BLaER1 treated with 17β-estradiol and CSF1 and Interleukin-3, amounts not matched to agents 10 nM and 100 nM (cell line): Measurements from ENCODE around the gene HLA-F.

Source experiments
- H3K27ac ChIP-seq, 11 experiments: shearing (Covaris generic); formaldehyde crosslinking; 2 replicates each; pipeline ENCODE4 v1.8.1; 2022
- H3K27me3 ChIP-seq, 11 experiments: shearing (Covaris generic); formaldehyde crosslinking; 2 replicates each; pipeline ENCODE4 v1.8.1; 2022
- H3K36me3 ChIP-seq, 11 experiments: shearing (Covaris generic); formaldehyde crosslinking; 2 replicates each; pipeline ENCODE4 v1.8.1; 2022
- H3K4me1 ChIP-seq, 10 experiments: shearing (Covaris generic); formaldehyde crosslinking; 2 replicates each; pipeline ENCODE4 v1.8.1; 2022
- H3K4me2 ChIP-seq, 11 experiments: shearing (Covaris generic); formaldehyde crosslinking; 2 replicates each; pipeline ENCODE4 v1.8.1; 2022
- H3K4me3 ChIP-seq, 10 experiments: shearing (Covaris generic); formaldehyde crosslinking; 2 replicates each; pipeline ENCODE4 v1.8.1; 2022
- H3K9ac ChIP-seq, 11 experiments: shearing (Covaris generic); formaldehyde crosslinking; 2 replicates each; pipeline ENCODE4 v1.8.1; 2022
- H3K9me3 ChIP-seq, 11 experiments: shearing (Covaris generic); formaldehyde crosslinking; replicated peaks in 1 of 11; 2 replicates each; pipeline ENCODE4 v1.8.1; 2022
- H4K20me1 ChIP-seq, 11 experiments: shearing (Covaris generic); formaldehyde crosslinking; 2 replicates each; pipeline ENCODE4 v1.8.1; 2022
- Cebpa-rat ChIP-seq, 11 experiments: shearing (Covaris generic); IDR thresholded peaks; 2 replicates each; pipeline ENCODE4 v1.8.1; 2022

The HLA-F gene

DNA sequence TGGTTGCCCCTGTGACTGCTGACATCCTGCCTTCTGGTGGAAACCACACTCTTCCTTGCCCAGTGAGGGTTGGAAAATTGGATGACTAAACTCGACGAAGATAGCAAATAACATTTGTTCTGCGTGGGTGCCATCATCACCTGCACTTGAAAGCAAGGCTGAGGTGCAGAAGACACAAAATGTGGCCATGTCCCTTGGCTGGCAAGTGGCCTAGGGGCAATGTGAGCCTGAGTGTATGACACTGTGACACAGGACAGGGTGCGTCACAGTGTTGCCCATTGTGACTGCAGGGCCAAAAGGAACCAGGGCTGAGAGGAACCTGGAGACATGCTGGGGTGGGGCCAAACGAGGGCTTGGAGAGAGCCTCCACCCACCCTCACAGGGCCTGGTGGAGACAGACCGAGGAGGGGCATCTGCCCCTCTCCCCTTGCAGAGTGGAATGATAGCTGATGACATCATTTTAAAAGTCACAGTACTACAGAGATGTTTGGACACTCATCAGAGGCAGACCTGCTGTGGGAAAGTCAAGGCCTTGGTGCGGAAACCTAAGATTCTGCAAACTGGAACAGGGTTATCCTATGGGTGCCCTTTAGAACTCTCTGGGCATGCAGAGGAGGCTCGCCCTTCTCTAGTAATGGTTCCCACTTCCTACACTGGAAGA, 12.8 kb upstream of the HLA-F start:
- no peaks in the 10 kb centered on the region for H3K9me3 ChIP-seq
- no peak overlapping the region for H3K27ac ChIP-seq
- no peaks in the 10 kb centered on the region for H3K36me3 ChIP-seq
- TF ChIP-seq Cebpa-rat (IDR thresholded peaks at IDR 0.05), result no peak
- no peak overlapping the region for H3K9ac ChIP-seq
- H3K4me3 ChIP-seq, result no peak overlapping the region
- H4K20me1 ChIP-seq, result no peaks in the 10 kb centered on the region
- peak overlapping the region; percentile 3 to 95 (median 92); a peak in 19 of 22 replicates for H3K4me2 ChIP-seq
- H3K4me1 ChIP-seq, result peaks cover 19 to 31% (median 29%) of the 10 kb centered on the region in 10 experiments
- 0 out of 22 replicates have a peak, but pooled peaks cover 0 to 4% (median 0%) of the 10 kb centered on the region in 11 experiments for H3K27me3 ChIP-seq

DNA sequence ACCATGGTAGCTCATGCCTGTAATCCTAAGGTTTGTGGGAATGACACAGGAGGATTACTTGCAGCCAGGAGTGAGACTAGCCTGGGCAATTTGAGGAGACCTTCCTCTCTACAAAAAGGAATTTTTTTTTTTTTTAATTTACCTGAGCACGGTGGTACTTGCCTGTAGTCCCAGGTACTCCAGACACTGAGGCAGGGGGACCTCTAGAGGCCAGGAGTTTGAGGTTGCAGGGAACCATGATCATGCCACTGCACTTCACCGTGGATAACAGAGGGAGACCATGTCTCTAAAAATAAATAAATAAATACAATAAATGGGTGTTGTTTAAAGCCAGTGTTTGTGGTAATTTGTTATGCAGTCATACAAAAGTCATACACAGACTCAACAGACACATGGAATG, 2.4 kb upstream of the HLA-F start:
- peaks cover 0 to 9% (median 0%) of the 10 kb centered on the region in 11 experiments; a peak in 1 of 22 replicates for H3K9me3 ChIP-seq
- no peak overlapping the region for H3K9ac ChIP-seq
- peaks cover 16 to 44% (median 31%) of the 10 kb centered on the region in 11 experiments for H3K27me3 ChIP-seq
- H3K27ac ChIP-seq, result no peak overlapping the region
- H3K4me2 ChIP-seq, result no peak overlapping the region
- peaks cover 0 to 19% (median 5%) of the 10 kb centered on the region in 10 experiments; a peak in 9 of 20 replicates for H3K4me1 ChIP-seq
- no peak for TF ChIP-seq Cebpa-rat (IDR thresholded peaks at IDR 0.05)
- H3K4me3 ChIP-seq, result no peak overlapping the region
- peaks cover 0 to 12% (median 6%) of the 10 kb centered on the region in 11 experiments; a peak in 11 of 22 replicates for H3K36me3 ChIP-seq
- H4K20me1 ChIP-seq, result peaks cover 0 to 18% (median 14%) of the 10 kb centered on the region in 11 experiments; a peak in 10 of 22 replicates

DNA sequence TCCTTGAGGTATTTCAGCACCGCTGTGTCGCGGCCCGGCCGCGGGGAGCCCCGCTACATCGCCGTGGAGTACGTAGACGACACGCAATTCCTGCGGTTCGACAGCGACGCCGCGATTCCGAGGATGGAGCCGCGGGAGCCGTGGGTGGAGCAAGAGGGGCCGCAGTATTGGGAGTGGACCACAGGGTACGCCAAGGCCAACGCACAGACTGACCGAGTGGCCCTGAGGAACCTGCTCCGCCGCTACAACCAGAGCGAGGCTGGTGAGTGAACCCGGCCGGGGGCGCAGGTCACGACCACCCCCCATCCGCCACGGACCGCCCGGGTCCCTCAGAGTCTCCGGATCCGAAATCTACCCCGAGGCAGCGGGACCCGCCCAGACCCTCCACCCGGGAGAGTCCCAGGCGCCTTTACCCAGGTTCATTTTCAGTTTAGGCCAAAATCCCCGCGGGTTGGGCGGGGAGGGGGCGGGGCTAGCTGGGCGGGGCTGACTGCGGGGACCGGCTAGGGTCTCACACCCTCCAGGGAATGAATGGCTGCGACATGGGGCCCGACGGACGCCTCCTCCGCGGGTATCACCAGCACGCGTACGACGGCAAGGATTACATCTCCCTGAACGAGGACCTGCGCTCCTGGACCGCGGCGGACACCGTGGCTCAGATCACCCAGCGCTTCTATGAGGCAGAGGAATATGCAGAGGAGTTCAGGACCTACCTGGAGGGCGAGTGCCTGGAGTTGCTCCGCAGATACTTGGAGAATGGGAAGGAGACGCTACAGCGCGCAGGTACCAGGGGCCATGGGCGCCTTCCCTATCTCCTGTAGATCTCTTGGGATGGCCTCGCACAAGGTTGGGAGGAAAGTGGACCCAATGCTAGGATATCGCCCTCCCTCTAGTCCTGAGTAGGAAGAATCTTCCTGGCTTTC, 693 bp downstream of the HLA-F start:
- Histone ChIP-seq H3K9ac (peak overlapping the region; percentile 73 to 82 (median 80)), H3K36me3 (peaks cover 0 to 34% (median 13%) of the 10 kb centered on the region in 11 experiments; a peak in 14 of 22 replicates), H4K20me1 (peaks cover 0 to 27% (median 16%) of the 10 kb centered on the region in 11 experiments; a peak in 10 of 22 replicates), H3K4me2 (peak overlapping the region; percentile 82 to 93 (median 91)), H3K27ac (peak overlapping the region; percentile 57 to 76 (median 70); a peak in 21 of 22 replicates), H3K4me1 (peaks cover 0 to 19% (median 5%) of the 10 kb centered on the region in 10 experiments; a peak in 9 of 20 replicates), H3K9me3 (peaks cover 0 to 9% (median 0%) of the 10 kb centered on the region in 11 experiments; a peak in 1 of 22 replicates), H3K4me3 (peak overlapping the region; percentile 66 to 83 (median 80)), H3K27me3 (peaks cover 16 to 44% (median 31%) of the 10 kb centered on the region in 11 experiments)
- no peak for TF ChIP-seq Cebpa-rat (IDR thresholded peaks at IDR 0.05)

DNA sequence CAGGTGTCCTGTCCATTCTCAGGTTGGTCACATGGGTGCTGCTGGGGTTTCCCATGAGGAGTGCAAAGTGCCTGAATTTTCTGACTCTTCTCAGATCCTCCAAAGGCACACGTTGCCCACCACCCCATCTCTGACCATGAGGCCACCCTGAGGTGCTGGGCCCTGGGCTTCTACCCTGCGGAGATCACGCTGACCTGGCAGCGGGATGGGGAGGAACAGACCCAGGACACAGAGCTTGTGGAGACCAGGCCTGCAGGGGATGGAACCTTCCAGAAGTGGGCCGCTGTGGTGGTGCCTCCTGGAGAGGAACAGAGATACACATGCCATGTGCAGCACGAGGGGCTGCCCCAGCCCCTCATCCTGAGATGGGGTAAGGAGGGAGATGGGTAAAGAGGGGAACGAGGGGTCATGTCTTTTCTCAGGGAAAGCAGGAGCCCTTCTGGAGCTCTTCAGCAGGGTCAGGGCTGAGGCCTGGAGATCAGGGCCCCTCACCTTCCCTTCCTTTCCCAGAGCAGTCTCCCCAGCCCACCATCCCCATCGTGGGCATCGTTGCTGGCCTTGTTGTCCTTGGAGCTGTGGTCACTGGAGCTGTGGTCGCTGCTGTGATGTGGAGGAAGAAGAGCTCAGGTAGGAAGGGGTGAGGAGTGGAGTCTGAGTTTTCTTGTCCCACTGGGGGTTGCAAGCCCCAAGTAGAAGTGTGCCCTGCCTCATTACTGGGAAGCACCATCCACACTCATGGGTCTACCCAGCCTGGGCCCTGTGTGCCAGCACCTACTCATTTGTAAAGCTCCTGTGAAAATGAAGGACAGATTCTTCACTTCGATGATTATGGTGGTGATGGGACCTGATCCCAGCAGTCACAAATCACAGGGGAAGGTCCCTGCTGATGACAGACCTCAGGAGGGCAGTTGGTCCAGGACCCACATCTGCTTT, 2.0 kb downstream of the HLA-F start:
- Histone ChIP-seq H3K4me3 (peak overlapping the region in 3 of 10 experiments; percentile 78 to 83 (median 83); a peak in 2 of 20 replicates), H3K4me2 (peak overlapping the region in 9 of 11 experiments; percentile 82 to 93 (median 91); a peak in 11 of 22 replicates), H3K4me1 (peaks cover 0 to 19% (median 5%) of the 10 kb centered on the region in 10 experiments; a peak in 9 of 20 replicates), H3K27ac (no peak overlapping the region), H4K20me1 (peaks cover 0 to 27% (median 16%) of the 10 kb centered on the region in 11 experiments; a peak in 10 of 22 replicates), H3K9me3 (peaks cover 0 to 9% (median 0%) of the 10 kb centered on the region in 11 experiments; a peak in 1 of 22 replicates), H3K36me3 (peaks cover 0 to 34% (median 13%) of the 10 kb centered on the region in 11 experiments; a peak in 14 of 22 replicates), H3K9ac (no peak overlapping the region), H3K27me3 (peaks cover 16 to 44% (median 31%) of the 10 kb centered on the region in 11 experiments)
- no peak for TF ChIP-seq Cebpa-rat (IDR thresholded peaks at IDR 0.05)

DNA sequence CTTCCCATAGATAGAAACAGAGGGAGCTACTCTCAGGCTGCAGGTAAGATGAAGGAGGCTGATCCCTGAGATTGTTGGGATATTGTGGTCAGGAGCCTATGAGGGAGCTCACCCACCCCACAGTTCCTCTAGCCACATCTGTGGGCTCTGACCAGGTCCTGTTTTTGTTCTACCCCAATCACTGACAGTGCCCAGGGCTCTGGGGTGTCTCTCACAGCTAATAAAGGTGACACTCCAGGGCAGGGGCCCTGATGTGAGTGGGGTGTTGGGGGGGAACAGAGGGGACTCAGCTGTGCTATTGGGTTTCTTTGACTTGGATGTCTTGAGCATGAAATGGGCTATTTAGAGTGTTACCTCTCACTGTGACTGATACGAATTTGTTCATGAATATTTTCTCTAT, 2.8 kb downstream of the HLA-F start:
- no peak overlapping the region for H3K27ac ChIP-seq
- H3K27me3 ChIP-seq, result peaks cover 16 to 44% (median 31%) of the 10 kb centered on the region in 11 experiments
- peak overlapping the region in 2 of 11 experiments; percentile 82 to 91; a peak in 1 of 22 replicates for H3K4me2 ChIP-seq
- peaks cover 0 to 9% (median 0%) of the 10 kb centered on the region in 11 experiments; a peak in 1 of 22 replicates for H3K9me3 ChIP-seq
- H3K4me3 ChIP-seq, result no peak overlapping the region
- H3K9ac ChIP-seq, result no peak overlapping the region
- H3K4me1 ChIP-seq, result peaks cover 0 to 19% (median 5%) of the 10 kb centered on the region in 10 experiments; a peak in 9 of 20 replicates
- H3K36me3 ChIP-seq, result peaks cover 0 to 34% (median 13%) of the 10 kb centered on the region in 11 experiments; a peak in 14 of 22 replicates
- H4K20me1 ChIP-seq, result peaks cover 0 to 27% (median 16%) of the 10 kb centered on the region in 11 experiments; a peak in 10 of 22 replicates
- no peak for TF ChIP-seq Cebpa-rat (IDR thresholded peaks at IDR 0.05)

DNA sequence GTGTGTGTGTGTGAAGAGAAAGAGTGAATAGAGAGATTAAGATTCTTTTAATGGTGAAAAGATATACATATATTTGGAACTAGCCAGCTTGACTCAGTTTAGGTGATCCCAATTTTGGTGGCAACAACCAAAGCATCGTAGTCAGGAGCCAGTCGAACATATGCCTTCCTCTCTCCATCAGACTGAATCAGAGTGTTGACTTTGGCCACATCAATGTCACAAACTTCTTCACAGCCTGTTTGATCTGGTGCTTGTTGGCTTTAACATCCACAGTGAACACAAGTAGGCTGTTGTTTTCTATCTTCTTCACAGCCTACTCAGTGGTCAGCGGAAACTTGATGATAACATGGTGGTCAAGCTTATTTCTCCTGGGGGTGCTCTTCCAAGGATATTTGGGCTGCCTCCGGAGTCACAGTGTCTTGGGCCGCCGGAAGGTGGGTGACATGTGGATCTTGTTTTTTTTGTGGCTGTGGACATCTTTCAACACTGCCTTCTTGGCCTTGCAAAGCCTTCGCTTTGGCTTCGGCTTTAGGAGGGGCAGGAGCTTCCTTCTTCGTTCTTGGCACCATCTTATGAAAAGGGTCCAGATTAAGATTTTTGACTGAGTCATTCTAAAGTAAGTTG, 3.4 kb downstream of the HLA-F start:
- no peak overlapping the region for H3K9ac ChIP-seq
- H3K36me3 ChIP-seq, result peaks cover 0 to 34% (median 13%) of the 10 kb centered on the region in 11 experiments; a peak in 14 of 22 replicates
- peaks cover 16 to 40% (median 31%) of the 10 kb centered on the region in 11 experiments for H3K27me3 ChIP-seq
- peaks cover 0 to 27% (median 16%) of the 10 kb centered on the region in 11 experiments; a peak in 10 of 22 replicates for H4K20me1 ChIP-seq
- H3K4me3 ChIP-seq, result no peak overlapping the region
- H3K4me2 ChIP-seq, result no peak overlapping the region
- peaks cover 0 to 9% (median 0%) of the 10 kb centered on the region in 11 experiments; a peak in 1 of 22 replicates for H3K9me3 ChIP-seq
- no peak overlapping the region for H3K27ac ChIP-seq
- peaks cover 0 to 19% (median 5%) of the 10 kb centered on the region in 10 experiments; a peak in 9 of 20 replicates for H3K4me1 ChIP-seq
- TF ChIP-seq Cebpa-rat (IDR thresholded peaks at IDR 0.05), result no peak

DNA sequence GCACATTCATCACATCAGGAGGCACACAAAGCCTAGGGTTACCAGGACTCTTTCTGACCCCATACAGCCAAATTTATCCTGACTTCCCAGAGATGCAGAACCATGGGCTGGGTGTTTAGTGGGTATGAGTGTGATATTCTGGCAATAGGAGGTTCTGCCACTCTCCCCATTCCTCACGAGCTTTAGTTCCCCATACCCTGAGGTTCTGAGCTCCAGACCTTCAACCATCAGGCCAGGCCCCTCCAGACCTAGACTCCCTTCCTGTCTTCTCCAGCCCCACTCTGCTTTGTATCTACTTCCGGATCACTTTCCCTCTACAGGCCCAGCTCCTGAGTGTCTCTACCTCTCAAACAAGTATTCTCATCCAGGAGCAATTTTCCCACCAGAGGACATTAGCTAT, 4.4 kb downstream of the HLA-F start:
- peaks cover 0 to 27% (median 16%) of the 10 kb centered on the region in 11 experiments; a peak in 10 of 22 replicates for H4K20me1 ChIP-seq
- H3K36me3 ChIP-seq, result peaks cover 0 to 34% (median 13%) of the 10 kb centered on the region in 11 experiments; a peak in 14 of 22 replicates
- H3K4me1 ChIP-seq, result peaks cover 0 to 19% (median 5%) of the 10 kb centered on the region in 10 experiments; a peak in 9 of 20 replicates
- H3K9ac ChIP-seq, result no peak overlapping the region
- H3K27me3 ChIP-seq, result peaks cover 11 to 31% (median 24%) of the 10 kb centered on the region in 11 experiments
- peaks cover 0 to 9% (median 0%) of the 10 kb centered on the region in 11 experiments; a peak in 1 of 22 replicates for H3K9me3 ChIP-seq
- no peak overlapping the region for H3K4me3 ChIP-seq
- H3K27ac ChIP-seq, result no peak overlapping the region
- no peak for TF ChIP-seq Cebpa-rat (IDR thresholded peaks at IDR 0.05)
- no peak overlapping the region for H3K4me2 ChIP-seq
